GM23248 (cell line): Measurements from ENCODE around the gene C3.

Experiments
- EZH2 ChIP-seq: fragments of 200-600 bp; sonication (generic); IDR thresholded peaks from 2 replicates; pipeline ENCODE4 v1.6.1; 2018; ENCODE audit warnings: antibody characterized with exemption, mild to moderate bottlenecking; ENCODE audit not compliant: insufficient read depth, poor library complexity, severe bottlenecking
- EZH2phosphoT487 ChIP-seq: fragments of 200-600 bp; sonication (generic); IDR thresholded peaks from 2 replicates; pipeline ENCODE4 v1.6.1; 2018; ENCODE audit warnings: antibody characterized with exemption, moderate library complexity, mild to moderate bottlenecking, low read depth; ENCODE audit not compliant: insufficient read depth

DNA sequence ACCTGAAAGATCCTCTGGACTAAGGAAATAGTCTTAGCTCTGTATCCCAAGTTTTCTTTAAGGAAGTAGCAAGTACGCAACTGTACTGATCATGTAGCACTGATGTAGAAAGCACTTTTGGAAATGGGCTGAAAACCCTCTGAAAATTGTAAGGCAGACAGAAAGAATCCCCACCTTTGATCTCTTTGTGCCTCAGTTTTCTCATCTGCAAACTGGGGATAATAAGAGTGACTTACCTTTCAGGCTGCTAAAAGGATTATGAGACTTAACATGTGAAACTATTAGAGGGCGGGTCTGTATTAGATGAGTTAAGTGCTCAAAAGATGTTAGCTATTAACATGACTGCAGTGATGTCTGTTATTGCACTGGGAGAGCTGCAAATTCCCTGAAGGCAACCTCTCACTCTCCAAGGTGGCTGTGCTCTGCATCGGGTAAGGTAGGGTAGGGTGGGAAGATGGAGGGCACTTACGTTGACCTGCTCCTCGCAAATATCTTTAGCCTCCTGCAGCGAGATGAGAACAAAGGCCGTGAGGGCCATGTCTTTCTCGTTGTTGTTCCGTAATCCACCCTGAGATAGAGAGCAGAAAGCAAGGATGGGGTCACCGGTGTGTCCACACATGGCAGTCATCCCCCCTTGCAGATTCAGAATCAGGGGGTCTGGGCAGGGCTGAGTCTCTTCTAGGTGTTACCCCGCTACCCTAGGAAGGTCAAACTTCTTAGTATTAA lies 30.1 kb downstream of the C3 start:
- TF ChIP-seq EZH2: no peak
- no peak for TF ChIP-seq EZH2phosphoT487
